Subcutaneous abdominal adipose tissue (tissue), 5 donors: ENCODE results near the gene PANX1.

Experiments
- H3K27ac ChIP-seq: one replicate; pipeline ENCODE4 v1.7.0; 2013; ENCODE audit warnings: low read depth, mild to moderate bottlenecking, inconsistent platforms, low read length, moderate library complexity
- H3K27me3 ChIP-seq, 5 donors: one replicate each; pipeline ENCODE4 v1.7.0; 2013; ENCODE audit warnings: low read length in 5 of 5, inconsistent platforms in 1 of 5; ENCODE audit not compliant: control insufficient read depth in 5 of 5, insufficient read depth in 4 of 5
- H3K36me3 ChIP-seq, 5 donors: one replicate each; pipeline ENCODE4 v1.7.0; 2013; ENCODE audit warnings: low read length in 5 of 5; ENCODE audit not compliant: control insufficient read depth in 5 of 5, insufficient read depth in 5 of 5
- H3K4me1 ChIP-seq, 5 donors: one replicate each; pipeline ENCODE4 v1.7.0; 2013; ENCODE audit warnings: low read length in 5 of 5, mild to moderate bottlenecking in 3 of 5, moderate library complexity in 1 of 5; ENCODE audit not compliant: control insufficient read depth in 5 of 5, insufficient read depth in 5 of 5
- H3K4me3 ChIP-seq, 5 donors: one replicate each; pipeline ENCODE4 v1.7.0; 2013; ENCODE audit warnings: low read length in 5 of 5, low read depth in 1 of 5
- H3K9ac ChIP-seq, 5 donors: one replicate each; pipeline ENCODE4 v1.7.0; 2013; ENCODE audit warnings: low read length in 5 of 5, mild to moderate bottlenecking in 4 of 5, moderate library complexity in 3 of 5
- H3K9me3 ChIP-seq, 5 donors: one replicate each; pipeline ENCODE4 v1.7.0; 2013; ENCODE audit warnings: low read length in 5 of 5; ENCODE audit not compliant: control insufficient read depth in 5 of 5
- donor health status: healthy.
- donor health status: healthy.
- donor health status: healthy.
- donor health status: healthy.
- donor health status: healthy.

Gene PANX1

DNA sequence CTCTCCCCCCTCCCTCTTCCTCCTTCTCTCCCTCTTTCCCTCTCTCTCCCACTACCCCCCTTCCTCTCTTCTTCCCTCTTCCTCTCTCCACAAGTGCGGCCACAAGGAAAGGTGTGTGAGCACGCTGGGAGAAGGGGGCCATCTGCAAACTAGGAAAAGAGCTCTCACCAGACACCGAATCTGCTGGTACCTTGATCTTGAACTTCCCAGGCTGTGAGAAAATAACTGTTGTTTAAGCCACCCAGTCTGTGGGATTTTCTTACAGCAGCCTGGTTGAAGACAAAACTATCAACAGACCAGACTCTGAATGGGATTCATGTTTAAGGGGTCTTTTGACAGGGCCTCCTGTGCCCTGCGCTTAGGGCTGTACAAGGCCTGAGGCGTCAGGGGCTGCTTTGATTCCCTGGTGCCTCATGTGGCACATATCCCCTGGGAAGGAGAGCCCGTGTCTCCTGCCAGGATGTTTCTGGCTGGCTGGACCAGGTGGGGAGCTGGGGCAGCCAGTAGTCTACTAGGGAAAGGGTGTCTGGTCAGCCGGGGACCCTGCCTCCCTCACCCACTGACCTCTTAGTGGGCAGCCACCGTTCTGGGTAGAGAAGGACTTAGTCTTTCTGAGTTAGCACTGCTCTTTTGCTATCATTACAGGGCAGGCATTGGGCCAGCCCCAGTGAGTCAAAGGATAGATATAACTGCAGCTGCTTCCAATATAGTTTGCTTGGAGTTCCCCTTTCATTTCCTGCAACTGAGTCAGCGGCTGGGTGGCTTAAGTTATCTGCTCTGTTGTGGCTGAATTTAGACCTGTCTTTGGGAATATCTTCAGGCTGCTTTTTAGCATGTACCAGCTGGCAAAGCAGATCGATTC is 6.2 kb downstream of the PANX1 start:
- H3K36me3 ChIP-seq: no peaks in the 10 kb centered on the region
- H3K27me3 ChIP-seq: no peaks in the 10 kb centered on the region
- peak overlapping the region; percentile 68 for H3K27ac ChIP-seq
- H3K9me3 ChIP-seq: no peaks in the 10 kb centered on the region
- peaks cover 17 to 56% (median 48%) of the 10 kb centered on the region in 5 donors for H3K4me1 ChIP-seq
- H3K9ac ChIP-seq: peak overlapping the region in 2 of 5 donors; percentile 26 to 61
- peak overlapping the region in 3 of 5 donors; percentile 26 to 47 (median 40) for H3K4me3 ChIP-seq

DNA sequence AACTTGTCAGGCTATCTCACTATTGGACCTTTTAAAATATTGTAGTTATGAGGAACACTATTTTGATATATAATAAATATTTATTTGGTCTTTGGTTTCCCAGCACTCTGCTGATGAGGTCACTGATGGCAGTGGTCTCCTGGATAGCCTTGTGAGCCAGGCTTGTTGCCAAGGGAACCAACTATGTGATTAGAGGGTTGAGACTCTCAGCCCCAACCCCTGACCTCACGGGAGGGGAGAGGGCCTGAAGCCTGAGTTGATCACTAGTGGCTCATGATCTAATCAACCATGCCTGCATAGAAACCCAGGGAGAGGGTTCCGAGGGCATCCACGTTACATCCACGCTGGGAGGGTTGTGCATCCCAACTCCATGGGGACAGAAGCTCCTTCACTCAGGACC is 10.8 kb downstream of the PANX1 start:
- H3K27ac ChIP-seq: no peak overlapping the region
- H3K9ac ChIP-seq: no peak overlapping the region
- H3K27me3 ChIP-seq: no peaks in the 10 kb centered on the region
- H3K36me3 ChIP-seq: no peaks in the 10 kb centered on the region
- H3K4me3 ChIP-seq: no peak overlapping the region
- no peaks in the 10 kb centered on the region for H3K9me3 ChIP-seq
- peaks cover 4 to 27% (median 19%) of the 10 kb centered on the region in 5 donors for H3K4me1 ChIP-seq

DNA sequence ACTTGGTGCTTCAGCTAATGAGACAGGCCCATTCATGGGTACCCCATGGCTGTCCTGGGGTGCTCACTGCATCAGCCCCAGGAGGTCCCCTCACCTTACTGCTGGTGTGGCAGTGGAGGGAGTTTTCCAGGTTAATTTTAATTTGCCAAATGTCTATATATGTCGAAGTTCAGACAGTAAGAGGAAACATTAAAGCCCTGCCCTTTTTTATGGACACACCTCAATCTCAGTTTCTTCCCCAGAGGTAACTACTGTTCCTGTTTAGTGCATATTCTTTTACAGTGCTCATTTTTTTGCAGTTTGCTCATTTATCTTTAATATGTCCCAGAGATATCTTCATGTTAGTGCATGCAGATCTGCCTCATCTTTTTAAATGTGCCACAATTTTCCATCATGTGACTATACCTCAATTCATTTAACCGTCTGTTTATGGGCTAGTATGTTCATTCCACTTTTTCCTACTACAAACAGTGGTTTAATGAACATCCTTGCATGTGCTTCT is 11.6 kb downstream of the PANX1 start:
- Histone ChIP-seq H3K4me3 (no peak overlapping the region), H3K27me3 (no peaks in the 10 kb centered on the region), H3K36me3 (no peaks in the 10 kb centered on the region), H3K27ac (no peak overlapping the region), H3K9ac (no peak overlapping the region), H3K9me3 (no peaks in the 10 kb centered on the region), H3K4me1 (peaks cover 0 to 20% (median 14%) of the 10 kb centered on the region in 5 donors)

DNA sequence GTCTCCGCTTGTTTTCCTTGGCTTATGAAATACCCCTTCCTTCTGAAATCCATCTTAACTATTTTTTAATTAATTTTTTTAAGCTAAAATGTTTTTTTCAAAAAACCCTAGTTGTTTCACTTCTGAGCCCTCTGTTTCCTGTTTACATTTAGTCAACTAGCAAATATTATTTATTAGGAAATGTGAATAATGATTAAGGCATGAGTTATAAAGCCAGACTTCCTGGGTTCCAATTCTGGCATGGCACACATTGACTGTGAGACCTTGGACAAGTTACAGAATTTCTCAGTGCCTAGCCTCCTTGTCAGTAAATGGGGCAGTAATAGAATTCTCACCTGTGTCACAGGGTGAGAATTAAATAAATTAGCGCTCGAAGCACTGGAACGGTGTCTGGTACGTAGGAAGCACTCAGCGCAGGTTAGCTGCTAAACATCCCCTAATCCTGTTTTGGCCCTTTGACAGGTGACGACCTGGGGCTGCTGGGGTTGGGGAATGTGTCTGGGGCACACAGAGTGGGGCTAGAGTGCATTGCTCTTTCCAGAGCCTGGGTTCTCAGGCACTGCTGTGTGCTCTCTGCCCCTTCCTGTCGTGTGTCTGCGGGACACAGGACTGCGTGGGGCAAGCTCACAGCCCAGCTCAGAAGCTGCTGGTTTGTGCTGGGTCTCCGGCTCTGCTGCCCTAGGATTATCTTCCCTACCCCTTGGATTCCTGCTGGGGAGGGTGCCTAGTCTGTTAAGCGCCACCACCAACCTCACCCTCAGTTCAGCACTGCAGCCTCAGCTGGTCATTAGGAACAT is 13.1 kb downstream of the PANX1 start:
- Histone ChIP-seq H3K9ac (no peak overlapping the region), H3K9me3 (no peaks in the 10 kb centered on the region), H3K4me3 (no peak overlapping the region), H3K4me1 (peaks cover 0 to 21% (median 18%) of the 10 kb centered on the region in 5 donors), H3K27me3 (no peaks in the 10 kb centered on the region), H3K36me3 (no peaks in the 10 kb centered on the region), H3K27ac (no peak overlapping the region)

DNA sequence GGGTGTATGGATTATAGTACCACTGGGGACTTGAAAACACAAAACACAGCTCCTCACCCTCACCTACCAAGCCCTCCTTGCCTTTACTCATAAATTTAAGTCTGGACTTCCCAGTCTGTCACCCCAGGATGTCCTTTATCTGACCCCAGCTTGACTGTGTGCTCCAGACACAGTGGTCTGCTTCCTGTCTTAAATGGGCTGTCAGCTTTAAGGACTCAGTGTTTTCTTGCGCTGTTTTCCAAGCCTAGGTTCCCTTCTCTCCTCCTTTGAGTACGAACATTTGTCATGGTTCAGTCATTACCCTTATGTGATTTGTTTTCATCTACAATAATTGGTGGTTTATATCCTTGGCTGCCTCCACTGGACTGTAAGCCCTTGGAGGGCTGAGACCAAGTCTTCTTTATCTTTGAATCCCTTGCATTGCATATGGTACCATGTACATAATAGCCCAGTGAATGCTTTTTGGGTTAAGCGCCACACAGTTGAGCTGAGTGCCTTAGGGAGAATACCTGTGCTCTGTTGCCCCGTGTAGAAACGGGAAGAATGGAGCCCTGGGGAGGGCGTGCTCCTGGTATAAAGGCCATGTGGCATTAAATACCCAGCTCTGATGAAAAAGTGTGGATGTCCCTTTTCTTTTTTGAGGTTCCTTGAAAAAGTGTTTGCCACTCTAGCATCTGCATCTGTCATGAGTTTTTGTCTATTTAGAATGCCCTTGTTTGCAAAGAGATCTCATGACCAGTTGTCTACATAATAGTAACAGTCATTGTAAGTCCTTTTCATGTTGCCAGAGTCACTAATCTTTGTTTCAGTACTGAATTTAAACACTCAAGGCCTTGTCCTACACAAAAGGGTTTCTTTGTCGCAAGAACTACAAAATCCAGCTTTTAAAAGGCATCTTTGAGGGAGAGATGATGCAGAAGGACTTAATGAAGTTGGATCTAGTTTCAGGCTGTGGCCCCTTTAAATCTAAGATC is 14.0 kb downstream of the PANX1 start:
- Histone ChIP-seq H3K27ac (no peak overlapping the region), H3K9ac (no peak overlapping the region), H3K4me1 (peaks cover 0 to 22% (median 18%) of the 10 kb centered on the region in 5 donors), H3K36me3 (no peaks in the 10 kb centered on the region), H3K4me3 (no peak overlapping the region), H3K27me3 (no peaks in the 10 kb centered on the region), H3K9me3 (no peaks in the 10 kb centered on the region)

DNA sequence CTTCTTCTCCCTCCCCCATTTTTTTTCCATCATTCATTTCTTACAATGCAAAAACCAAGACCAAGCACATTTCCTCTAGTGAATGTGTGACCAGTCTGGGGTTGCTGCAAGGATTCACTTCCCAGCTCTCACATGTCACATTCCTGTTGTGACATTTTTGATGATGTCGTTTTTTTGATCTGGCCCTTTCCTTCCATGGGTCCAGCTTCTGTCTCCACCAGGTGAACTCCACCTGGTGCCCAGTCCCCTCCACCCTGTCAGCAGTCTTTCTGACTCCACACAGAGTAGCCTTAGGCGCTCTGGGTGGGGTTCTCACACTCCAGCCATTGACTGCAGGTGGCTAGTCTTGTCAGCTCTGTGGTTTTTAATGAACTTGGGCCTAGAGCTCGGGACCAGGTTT is 15.6 kb downstream of the PANX1 start:
- no peaks in the 10 kb centered on the region for H3K36me3 ChIP-seq
- H3K4me1 ChIP-seq: peaks cover 0 to 24% (median 18%) of the 10 kb centered on the region in 5 donors
- no peak overlapping the region for H3K27ac ChIP-seq
- H3K4me3 ChIP-seq: no peak overlapping the region
- H3K9me3 ChIP-seq: no peaks in the 10 kb centered on the region
- no peak overlapping the region for H3K9ac ChIP-seq
- H3K27me3 ChIP-seq: no peaks in the 10 kb centered on the region

DNA sequence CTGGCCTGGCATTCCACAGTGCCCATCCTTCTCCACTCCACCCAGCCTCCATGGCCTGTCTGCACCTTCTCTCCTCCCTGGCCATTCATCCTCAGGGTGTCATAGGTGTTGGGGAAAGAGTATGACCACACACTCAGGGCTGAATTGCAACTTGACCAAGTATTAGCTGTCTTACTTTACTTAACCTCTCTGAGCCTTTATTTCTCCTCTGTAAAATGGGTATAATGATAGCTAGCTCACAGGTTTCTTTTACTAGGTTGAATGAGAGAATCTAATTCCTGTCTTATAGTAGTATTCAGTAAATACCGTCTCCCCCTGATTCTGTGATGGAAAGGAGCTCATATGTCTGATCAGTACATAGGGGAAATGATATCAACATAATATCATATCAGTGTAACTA is 16.0 kb downstream of the PANX1 start:
- Histone ChIP-seq H3K9ac (no peak overlapping the region), H3K27ac (no peak overlapping the region), H3K36me3 (no peaks in the 10 kb centered on the region), H3K4me1 (peaks cover 0 to 27% (median 18%) of the 10 kb centered on the region in 5 donors), H3K9me3 (no peaks in the 10 kb centered on the region), H3K27me3 (no peaks in the 10 kb centered on the region), H3K4me3 (no peak overlapping the region)

DNA sequence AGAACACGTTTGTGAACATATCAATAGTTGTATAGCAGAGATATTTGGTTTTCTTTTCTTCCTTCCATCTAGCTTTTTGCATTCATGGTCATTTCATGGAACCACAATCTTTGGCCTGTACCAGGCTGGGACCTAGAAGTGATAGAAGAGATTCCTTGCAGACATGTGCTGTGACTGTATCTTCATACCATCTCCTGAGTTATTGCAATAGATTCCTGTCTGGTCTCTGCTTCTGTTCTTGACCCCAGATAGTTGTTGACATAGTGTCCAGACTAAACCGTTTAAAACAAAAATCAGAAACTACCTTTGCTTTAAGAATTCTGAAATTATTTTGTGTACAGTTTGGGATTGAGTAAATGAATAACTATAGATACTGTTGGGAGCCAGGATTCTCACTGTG is 16.8 kb downstream of the PANX1 start:
- peaks cover 0 to 27% (median 18%) of the 10 kb centered on the region in 5 donors for H3K4me1 ChIP-seq
- no peak overlapping the region for H3K4me3 ChIP-seq
- H3K27ac ChIP-seq: no peak overlapping the region
- H3K9me3 ChIP-seq: no peaks in the 10 kb centered on the region
- H3K36me3 ChIP-seq: no peaks in the 10 kb centered on the region
- H3K27me3 ChIP-seq: no peaks in the 10 kb centered on the region
- no peak overlapping the region for H3K9ac ChIP-seq

DNA sequence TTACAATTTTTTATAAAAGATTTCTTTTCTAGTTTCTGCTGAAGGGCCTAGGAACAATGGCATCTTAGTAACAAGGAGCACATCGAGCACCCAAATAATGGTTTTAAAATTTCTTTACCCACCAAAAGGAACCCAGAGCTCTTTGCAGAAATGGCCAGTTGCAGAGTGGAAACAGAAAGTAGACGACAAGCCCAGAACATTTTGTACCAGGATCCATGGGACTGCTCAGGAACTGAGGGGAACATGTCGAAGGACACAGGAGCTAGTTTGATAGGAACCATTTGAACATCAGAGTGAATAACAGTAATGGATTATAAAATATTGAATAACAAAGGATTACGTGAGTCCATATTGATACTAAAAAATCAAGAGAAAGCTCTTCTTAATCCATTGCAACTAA is 17.3 kb downstream of the PANX1 start:
- H3K4me1 ChIP-seq: peaks cover 0 to 27% (median 23%) of the 10 kb centered on the region in 5 donors
- H3K36me3 ChIP-seq: no peaks in the 10 kb centered on the region
- no peaks in the 10 kb centered on the region for H3K27me3 ChIP-seq
- H3K9ac ChIP-seq: no peak overlapping the region
- H3K9me3 ChIP-seq: no peaks in the 10 kb centered on the region
- no peak overlapping the region for H3K4me3 ChIP-seq
- H3K27ac ChIP-seq: no peak overlapping the region
